ENCODE measurements around the gene PIKFYVE.
"Not testable (repeated sequence)": the region's sequence is repeated elsewhere in the genome, so short reads cannot be mapped to it uniquely, and the experiment has no call there.

The PIKFYVE gene

DNA sequence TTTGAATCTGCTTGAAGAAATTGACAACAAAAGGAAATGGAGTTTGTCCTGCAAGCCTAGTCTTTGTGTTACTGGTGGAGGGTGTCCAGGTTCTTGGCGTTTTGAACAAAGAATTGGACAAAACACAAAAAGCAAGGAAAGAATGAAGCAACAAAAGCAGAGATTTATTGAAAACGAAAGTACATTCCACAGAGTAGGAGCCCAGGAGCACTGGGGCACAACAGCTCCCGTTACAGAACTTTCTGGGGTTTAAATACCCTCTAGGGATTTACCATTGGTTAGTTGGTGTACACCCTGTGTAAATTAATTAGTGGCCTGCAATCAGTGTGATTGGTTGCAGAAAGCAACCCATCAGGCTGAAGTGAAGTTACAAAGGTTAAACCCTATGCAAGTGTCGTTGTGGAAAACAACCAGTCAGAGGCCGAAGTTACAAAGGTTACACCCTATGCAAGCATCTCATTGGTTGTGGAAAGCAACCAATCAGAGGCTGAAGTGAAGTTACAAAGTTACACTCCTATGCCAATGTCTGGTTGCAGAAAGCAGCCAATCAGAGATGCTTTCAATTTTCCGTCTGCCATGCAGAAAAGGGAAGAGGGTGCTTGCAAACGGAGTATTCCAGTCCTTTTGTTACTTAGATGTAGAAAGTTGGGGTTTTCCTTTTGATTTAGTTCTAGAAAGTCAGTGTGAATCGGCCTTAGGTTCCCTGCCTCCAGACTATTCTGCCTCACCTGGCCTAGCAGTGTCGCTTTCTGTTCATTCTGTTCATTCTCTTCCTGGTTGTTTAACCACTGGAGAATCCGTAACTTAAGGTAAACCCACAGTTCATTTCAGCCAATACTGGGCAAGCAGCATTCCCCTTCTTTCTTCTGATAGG lies 92.9 kb downstream of the PIKFYVE start:
- DNase-seq (ENCODE audit: low spot score): no peak

DNA sequence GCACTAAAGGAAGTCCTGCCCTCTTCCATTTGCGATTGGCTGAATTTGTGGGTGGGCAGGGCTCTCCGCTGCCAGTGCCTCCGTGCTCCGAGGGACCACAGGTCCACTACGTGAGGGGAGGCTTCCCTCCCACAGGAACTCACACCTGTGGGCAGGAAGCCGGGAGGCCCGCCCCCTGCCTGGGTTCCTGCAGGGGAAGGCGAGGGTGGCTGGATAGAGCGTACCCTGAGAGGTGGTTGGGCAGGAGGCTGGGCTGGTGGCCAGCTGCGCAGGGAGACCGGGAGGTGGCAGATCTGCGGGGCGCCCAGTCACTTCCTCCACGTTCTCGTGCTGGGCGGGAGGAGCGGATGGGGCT lies 93.6 kb downstream of the PIKFYVE start:
- DNase-seq (ENCODE audit: low spot score): no peak

GRCh38 chr2:208360259-208361076 lies 94.4 kb downstream of the PIKFYVE start:
- DNase-seq (ENCODE audit: low spot score): no peak

DNA sequence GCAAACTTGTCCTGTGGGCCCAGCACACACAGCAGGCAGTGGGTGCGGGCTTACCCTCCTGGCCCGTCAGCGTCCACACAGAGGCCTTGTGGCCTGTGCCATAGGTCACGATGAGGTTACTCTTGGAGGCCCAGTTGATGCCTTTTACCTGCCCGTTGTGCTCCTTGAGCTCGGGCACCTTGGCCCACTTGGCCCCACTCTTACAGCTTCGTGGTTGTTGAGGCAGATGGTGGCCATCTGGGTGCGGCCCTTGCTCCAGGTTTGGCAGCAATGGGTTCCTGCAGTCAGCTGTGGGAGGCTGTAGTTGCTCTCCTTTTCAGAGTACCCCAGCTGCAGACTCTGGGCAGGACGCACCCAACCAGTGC lies 95.0 kb downstream of the PIKFYVE start:
- DNase-seq (ENCODE audit: low spot score): no peak

DNA sequence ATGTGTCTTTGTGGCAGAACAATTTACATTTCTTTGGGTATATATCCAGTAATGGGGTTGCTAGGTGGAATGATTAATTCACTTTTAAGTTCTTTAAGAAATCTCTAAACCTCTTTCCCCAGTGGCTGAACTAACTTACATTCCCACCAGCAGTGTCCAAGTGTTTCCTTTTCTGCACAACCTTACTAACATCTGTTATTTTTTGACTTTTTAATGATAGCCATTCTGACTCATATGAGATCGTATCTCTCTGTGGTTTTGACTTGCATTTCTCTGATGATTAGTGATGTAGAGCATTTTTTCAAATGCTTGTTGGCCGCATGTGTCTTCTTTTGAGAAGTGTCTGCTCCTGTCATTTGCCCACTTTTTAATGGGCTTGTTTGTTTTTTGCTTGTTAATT lies 97.4 kb downstream of the PIKFYVE start:
- no peak for DNase-seq (ENCODE audit: low spot score)

DNA sequence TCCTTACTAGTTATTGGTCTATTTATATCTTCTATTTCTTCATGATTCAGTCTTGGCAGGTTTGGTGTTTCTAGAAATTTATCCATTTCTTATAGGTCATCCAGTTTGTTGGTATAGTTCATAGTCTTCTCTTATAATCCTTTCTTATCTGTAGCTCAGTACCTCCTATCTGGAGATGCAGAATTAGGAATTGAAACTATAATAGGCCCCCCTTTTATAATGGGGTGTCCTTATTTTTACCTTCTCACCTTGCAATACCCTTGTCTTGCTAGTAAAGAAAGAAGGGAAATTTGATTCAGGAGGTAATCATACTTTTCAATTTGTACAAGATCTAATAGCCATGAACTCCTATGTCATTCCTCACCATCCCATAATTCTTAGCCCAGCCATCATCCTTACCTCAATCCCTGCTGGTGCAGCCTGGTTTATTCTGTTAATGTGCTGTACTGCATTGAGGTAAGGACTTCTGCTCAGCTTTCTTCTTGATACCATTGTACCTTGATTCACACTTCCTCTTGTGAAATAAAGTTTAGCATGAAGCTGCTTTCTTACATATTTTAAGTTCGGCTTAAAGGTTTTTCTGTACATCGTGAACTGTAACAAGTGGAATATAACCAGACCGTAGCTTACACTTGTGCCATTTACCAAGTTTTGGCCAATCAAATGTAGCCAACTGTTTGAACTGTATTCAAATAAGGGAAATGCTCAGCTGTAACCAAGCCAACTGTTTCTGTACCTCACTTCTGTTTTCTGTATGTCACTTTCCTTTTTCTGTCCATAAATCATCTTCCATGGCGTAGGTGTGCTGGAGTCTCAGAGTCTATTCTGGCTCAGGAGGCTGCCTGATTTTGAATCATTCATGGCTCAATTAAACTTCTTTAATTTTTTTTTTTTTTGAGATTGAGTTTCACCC lies 100.4 kb downstream of the PIKFYVE start:
- DNase-seq (ENCODE audit: low spot score): no peak

- DNase-seq (ENCODE audit: low spot score): no peak
Observed at GRCh38 chr2:208369091-208369490, 103.0 kb downstream of the PIKFYVE start.

DNA sequence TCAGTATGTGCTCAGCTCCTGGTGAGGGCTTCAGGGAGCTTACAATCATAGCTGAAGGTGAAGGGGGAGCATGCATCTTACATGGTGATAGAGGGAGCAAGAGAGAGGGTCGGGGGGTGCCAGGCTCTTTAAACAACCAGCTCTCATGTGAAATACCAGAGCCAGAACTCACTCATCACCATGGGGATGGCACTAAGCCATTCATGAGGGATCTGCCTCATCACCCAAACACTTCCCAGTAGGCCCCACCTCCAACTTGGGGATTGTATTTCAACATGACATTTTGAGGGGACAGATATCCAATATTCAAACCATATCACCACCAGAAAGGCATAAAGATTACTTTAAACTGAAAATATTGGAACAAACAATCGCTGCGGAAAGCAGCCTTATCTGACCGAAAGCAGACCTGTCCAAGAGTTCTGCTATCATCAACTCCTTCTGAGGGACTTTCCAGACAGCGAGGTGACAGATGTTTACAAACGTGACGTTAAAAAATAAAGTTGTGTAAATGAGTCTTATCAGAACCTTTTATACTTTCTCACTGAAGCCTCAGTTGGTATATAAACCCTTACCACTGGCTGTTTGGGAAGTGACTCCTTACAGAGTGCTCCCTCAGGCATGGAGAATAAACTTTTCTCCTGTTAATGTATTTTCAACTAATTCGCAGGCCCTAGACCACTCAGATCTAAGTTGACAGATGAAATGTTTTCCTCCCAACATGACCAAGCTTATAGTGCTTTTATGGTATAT lies 105.0 kb downstream of the PIKFYVE start:
- no peak for DNase-seq (ENCODE audit: low spot score)

GRCh38 chr2:208371634-208371935 lies 105.5 kb downstream of the PIKFYVE start:
- no peak for DNase-seq (ENCODE audit: low spot score)

DNA sequence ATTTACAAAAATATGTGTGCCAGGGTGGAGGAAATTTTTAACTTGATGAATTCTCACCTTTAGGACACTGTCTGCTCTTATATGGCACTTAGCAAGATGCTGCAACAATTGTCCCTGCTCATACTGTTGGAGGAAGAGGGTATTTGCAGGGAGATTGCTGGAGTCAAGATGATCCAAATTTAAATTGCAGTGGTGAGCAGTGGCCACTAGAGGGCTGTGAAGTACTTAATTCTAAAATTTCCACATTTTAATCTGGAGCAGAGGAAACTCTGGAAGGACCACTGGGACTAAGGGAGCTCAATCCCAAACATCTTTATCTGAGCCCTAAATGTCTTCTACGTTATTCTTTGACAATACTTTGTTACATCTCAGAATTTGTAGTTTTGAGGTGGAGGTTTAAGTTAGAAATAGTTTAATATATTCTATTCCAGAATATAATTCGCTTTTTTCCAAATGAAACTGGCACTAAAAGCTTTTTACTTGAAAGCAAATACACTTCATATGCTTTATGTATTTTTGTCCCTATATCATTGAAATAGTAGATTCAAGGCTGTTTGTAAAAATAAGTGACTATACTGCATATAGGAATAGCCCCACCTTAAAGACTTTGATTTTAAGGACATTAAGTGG lies 107.5 kb downstream of the PIKFYVE start:
- DNase-seq (ENCODE audit: low spot score): peak; percentile 56

DNA sequence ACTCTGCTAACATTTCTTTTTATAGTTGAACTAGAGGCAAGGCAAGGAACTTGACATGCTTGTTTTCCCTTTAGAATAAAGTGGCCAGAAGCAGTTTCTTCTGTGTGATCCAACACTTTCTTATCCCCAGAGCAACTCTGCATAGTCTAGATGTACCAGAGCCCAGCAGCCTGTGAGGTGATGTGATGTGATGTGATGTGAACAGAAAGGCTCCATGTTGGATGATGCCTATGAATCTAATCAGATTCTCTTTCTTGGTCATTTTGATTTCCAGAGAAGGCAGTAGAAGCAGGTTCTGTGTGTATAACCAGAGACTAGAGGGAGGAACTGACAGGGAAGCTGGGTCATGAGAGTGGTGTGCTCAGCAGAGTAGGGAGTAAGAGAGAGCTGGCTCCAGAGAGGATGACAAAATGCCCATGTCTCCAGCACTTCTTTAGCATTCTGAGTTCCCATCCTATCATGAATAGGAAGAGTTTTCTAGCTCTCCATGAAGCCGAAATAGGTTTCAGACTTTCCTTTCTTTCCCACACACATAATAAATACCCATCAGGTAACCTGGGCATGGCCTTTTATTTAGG lies 109.5 kb downstream of the PIKFYVE start:
- no peak for DNase-seq (ENCODE audit: low spot score)

GRCh38 chr2:208377344-208377860 lies 111.3 kb downstream of the PIKFYVE start:
- DNase-seq (ENCODE audit: low spot score): not testable (repeated sequence)

- no peak for DNase-seq (ENCODE audit: low spot score)
Observed at GRCh38 chr2:208379192-208379591, 113.1 kb downstream of the PIKFYVE start.

- no peak for DNase-seq (ENCODE audit: low spot score)
Observed at GRCh38 chr2:208384637-208385036, 118.6 kb downstream of the PIKFYVE start.

DNA sequence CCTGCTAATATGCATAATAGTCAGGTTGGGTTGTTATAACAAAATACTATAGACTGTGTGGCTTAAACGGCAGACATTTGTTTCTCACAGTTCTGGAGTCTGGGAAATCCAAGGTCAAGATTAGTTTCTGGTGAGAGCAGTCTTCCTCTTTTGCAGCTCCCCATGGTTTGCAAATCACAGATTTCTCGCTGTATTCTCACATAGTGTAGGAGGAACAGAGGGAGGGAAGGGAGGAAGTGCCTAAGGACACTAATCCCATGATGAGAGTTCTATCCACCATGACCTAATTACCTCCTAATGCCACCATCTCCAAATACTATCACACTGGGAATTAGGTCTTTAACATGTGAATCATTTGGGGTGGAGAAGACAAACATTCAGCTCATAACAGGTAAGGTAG lies 120.5 kb downstream of the PIKFYVE start:
- DNase-seq (ENCODE audit: low spot score): no peak

GRCh38 chr2:208389940-208390339 lies 123.9 kb downstream of the PIKFYVE start:
- no peak for DNase-seq (ENCODE audit: low spot score)

GRCh38 chr2:208392300-208392699 lies 126.2 kb downstream of the PIKFYVE start:
- no peak for DNase-seq (ENCODE audit: low spot score)

DNA sequence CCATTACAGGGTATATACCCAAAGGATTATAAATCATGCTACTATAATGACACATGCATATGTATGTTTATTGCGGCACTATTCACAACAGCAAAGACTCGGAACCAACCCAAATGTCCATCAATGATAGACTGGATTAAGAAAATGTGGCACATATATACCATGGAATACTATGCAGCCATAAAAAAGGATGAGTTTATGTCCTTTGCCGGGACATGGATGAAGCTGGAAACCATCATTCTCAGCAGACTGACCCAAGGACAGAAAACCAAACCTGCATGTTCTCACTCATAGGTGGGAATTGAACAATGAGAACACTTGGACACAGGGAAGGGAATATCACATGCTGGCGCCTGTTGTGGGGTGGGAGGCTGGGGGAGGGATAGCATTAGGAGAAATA lies 130.7 kb downstream of the PIKFYVE start:
- DNase-seq (ENCODE audit: low spot score): not testable (repeated sequence)

GRCh38 chr2:208399201-208399600 lies 133.1 kb downstream of the PIKFYVE start:
- no peak for DNase-seq (ENCODE audit: low spot score)
